Neural progenitor cell (in vitro differentiated cells): ENCODE measurements around the gene ADARB2. TPM values are rescaled to one million over a fixed set of nuclear protein-coding genes. Genes with fewer than 3 reads are reported as not detected.

Experiments
- DNase-seq: peaks from one replicate; pipeline ENCODE4 v3.0.0-alpha.2; 2016; ENCODE audit warnings: low spot score
- H2AFZ ChIP-seq: fragments of 200-600 bp; sonication (generic); replicated peaks from 2 replicates; pipeline ENCODE4 v1.6.1; 2016; ENCODE audit warnings: antibody characterized with exemption
- H3F3A ChIP-seq: fragments of 200-600 bp; sonication (generic); 2 replicates; pipeline ENCODE4 v1.6.1; 2016; ENCODE audit warnings: antibody characterized with exemption, low read depth
- H3K27ac ChIP-seq: fragments of 200-600 bp; sonication (generic); 2 replicates; pipeline ENCODE4 v1.5.1; 2016; ENCODE audit warnings: mild to moderate bottlenecking
- H3K27me3 ChIP-seq: fragments of 200-600 bp; sonication (generic); 2 replicates; pipeline ENCODE4 v1.6.1; 2016; ENCODE audit warnings: mild to moderate bottlenecking, moderate library complexity
- H3K36me3 ChIP-seq: fragments of 200-600 bp; sonication (generic); 2 replicates; pipeline ENCODE4 v1.5.1; 2016
- H3K4me1 ChIP-seq: fragments of 200-600 bp; sonication (generic); 2 replicates; pipeline ENCODE4 v1.6.1; 2016; ENCODE audit warnings: mixed run types
- H3K4me2 ChIP-seq: fragments of 200-600 bp; sonication (generic); 2 replicates; pipeline ENCODE4 v1.6.1; 2016
- H3K4me3 ChIP-seq: fragments of 200-600 bp; sonication (generic); 2 replicates; pipeline ENCODE4 v1.5.1; 2016
- H3K79me2 ChIP-seq: fragments of 200-600 bp; sonication (generic); 2 replicates; pipeline ENCODE4 v1.6.1; 2016; ENCODE audit warnings: low read depth
- H3K9ac ChIP-seq: fragments of 200-600 bp; sonication (generic); 2 replicates; pipeline ENCODE4 v1.6.1; 2016
- H3K9me3 ChIP-seq: fragments of 200-600 bp; sonication (generic); 2 replicates; pipeline ENCODE4 v1.5.1; 2016; ENCODE audit warnings: low read depth
- H4K20me1 ChIP-seq: fragments of 200-600 bp; sonication (generic); 2 replicates; pipeline ENCODE4 v1.6.1; 2016; ENCODE audit warnings: low read depth
- H3K27ac Mint-ChIP-seq: 3 replicates; pipeline ENCODE4 v1.8.0; 2021; ENCODE audit warnings: mixed read lengths
- H3K27me3 Mint-ChIP-seq: 2 replicates; pipeline ENCODE4 v1.8.0; 2022; ENCODE audit warnings: low read depth, mild to moderate bottlenecking, inconsistent platforms, moderate library complexity, mixed read lengths; ENCODE audit not compliant: insufficient read depth
- H3K36me3 Mint-ChIP-seq: 3 replicates; pipeline ENCODE4 v1.8.0; 2021; ENCODE audit warnings: mixed read lengths
- H3K4me1 Mint-ChIP-seq: 3 replicates; pipeline ENCODE4 v1.8.0; 2021; ENCODE audit warnings: mixed read lengths
- H3K4me3 Mint-ChIP-seq: 3 replicates; pipeline ENCODE4 v1.8.0; 2021; ENCODE audit warnings: mild to moderate bottlenecking, moderate library complexity, mixed read lengths
- H3K9me3 Mint-ChIP-seq: 3 replicates; pipeline ENCODE4 v1.8.0; 2020; ENCODE audit warnings: mixed read lengths
- CTCF ChIP-seq: fragments of 200-600 bp; sonication (generic); IDR thresholded peaks from 2 replicates; pipeline ENCODE4 v1.5.1; 2017; ENCODE audit warnings: antibody characterized with exemption, mild to moderate bottlenecking
- EZH2 ChIP-seq: fragments of 200-600 bp; sonication (generic); IDR thresholded peaks from 2 replicates; pipeline ENCODE4 v1.6.1; 2017; ENCODE audit warnings: antibody characterized with exemption, mild to moderate bottlenecking, moderate library complexity
- EZH2phosphoT487 ChIP-seq: fragments of 200-600 bp; sonication (generic); IDR thresholded peaks from 2 replicates; pipeline ENCODE4 v1.6.1; 2017; ENCODE audit warnings: antibody characterized with exemption
- total RNA-seq: library from RNA; depleted of rRNA; stranded (reverse); fragments of >200 nt; gene quantifications from 2 replicates; pipeline ENCODE4 v1.2.3, GENCODE V29; 2015; ENCODE audit warnings: low replicate concordance

The ADARB2 gene
- total RNA-seq, 1 donor from 2014 or later: not detected

- H3K4me3 ChIP-seq: no peak overlapping the region
- Mint-ChIP-seq H3K9me3 (peaks cover 10% of the 10 kb centered on the region), H3K4me3 (no peak overlapping the region), H3K36me3 (no peaks in the 10 kb centered on the region), H3K27me3 (peaks cover 5% of the 10 kb centered on the region), H3K27ac (no peak overlapping the region), H3K4me1 (peaks cover 13% of the 10 kb centered on the region)
- H3K27me3 ChIP-seq: no peaks in the 10 kb centered on the region
- H3K9me3 ChIP-seq: no peaks in the 10 kb centered on the region
- no peak for DNase-seq
- H3K9ac ChIP-seq: no peak overlapping the region
- TF ChIP-seq EZH2phosphoT487 (no peak), EZH2 (no peak), CTCF (no peak)
- no peak overlapping the region for H3K27ac ChIP-seq
- no peak overlapping the region for H2AFZ ChIP-seq
- no peaks in the 10 kb centered on the region for H3K36me3 ChIP-seq
- no peak overlapping the region for H3K4me2 ChIP-seq
- no peaks in the 10 kb centered on the region for H4K20me1 ChIP-seq
- no peaks in the 10 kb centered on the region for H3F3A ChIP-seq
- H3K79me2 ChIP-seq: no peaks in the 10 kb centered on the region
- H3K4me1 ChIP-seq: no peaks in the 10 kb centered on the region
Measured at GRCh38 chr10:1425879-1426278, 311.4 kb downstream of the ADARB2 start.

DNA sequence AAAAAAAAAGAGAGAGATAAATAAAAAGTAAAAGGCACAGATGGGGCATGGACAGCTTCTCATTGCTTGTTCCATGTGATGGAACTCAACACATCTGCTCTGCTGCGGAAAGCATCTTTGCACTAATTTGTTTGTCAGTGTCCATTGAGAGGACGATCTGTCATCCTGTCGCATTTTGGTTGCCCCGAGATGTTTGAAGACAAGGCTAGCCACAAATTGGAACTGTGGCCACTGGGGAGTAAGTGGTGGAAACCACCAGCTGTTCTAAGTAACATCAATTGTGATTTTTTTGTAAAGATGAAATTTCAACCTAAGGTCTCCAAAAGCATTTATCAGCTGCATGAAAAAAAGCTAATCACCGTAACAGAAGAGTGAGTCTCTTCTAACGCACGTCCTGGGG is 312.7 kb downstream of the ADARB2 start:
- H3K4me1 Mint-ChIP-seq: peaks cover 24% of the 10 kb centered on the region
- Histone ChIP-seq H3K27ac (no peak overlapping the region), H3K4me1 (no peaks in the 10 kb centered on the region), H3K79me2 (no peaks in the 10 kb centered on the region), H3K36me3 (no peaks in the 10 kb centered on the region), H3K9ac (no peak overlapping the region), H3K9me3 (no peaks in the 10 kb centered on the region), H3K4me2 (no peak overlapping the region), H3F3A (no peaks in the 10 kb centered on the region), H2AFZ (no peak overlapping the region), H3K4me3 (no peak overlapping the region), H4K20me1 (no peaks in the 10 kb centered on the region), H3K27me3 (peaks cover 9% of the 10 kb centered on the region)
- H3K9me3 Mint-ChIP-seq: no peaks in the 10 kb centered on the region
- DNase-seq: no peak
- H3K27me3 Mint-ChIP-seq: peaks cover 5% of the 10 kb centered on the region
- no peaks in the 10 kb centered on the region for H3K36me3 Mint-ChIP-seq
- H3K4me3 Mint-ChIP-seq: no peak overlapping the region
- TF ChIP-seq EZH2phosphoT487 (no peak), CTCF (no peak), EZH2 (no peak)
- H3K27ac Mint-ChIP-seq: no peak overlapping the region

DNA sequence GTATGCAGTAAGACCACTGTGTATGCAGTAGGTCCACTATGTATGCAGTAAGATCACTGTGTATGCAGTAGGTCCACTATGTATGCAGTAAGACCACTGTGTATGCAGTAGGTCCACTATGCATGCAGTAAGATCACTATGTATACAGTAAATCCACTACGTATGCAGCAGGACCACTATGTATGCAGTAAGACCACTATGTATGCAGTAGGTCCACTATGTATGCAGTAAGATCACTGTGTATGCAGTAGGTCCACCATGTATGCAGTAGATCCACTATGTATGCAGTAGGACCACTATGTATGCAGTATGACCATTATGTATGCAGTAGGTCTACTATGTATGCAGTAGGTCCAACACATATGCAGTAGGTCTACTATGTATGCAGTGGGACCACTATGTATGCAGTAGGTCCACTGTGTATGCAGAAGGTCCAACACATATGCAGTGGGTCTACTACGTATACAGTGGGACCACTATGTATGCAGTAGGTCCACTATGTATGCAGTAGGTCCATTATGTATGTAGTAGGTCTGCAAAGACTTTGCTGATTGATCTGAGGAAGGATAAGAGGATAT is 313.6 kb downstream of the ADARB2 start:
- no peaks in the 10 kb centered on the region for H3F3A ChIP-seq
- H3K4me3 Mint-ChIP-seq: no peak overlapping the region
- no peak overlapping the region for H3K27ac ChIP-seq
- no peaks in the 10 kb centered on the region for H3K36me3 Mint-ChIP-seq
- peaks cover 24% of the 10 kb centered on the region for H3K4me1 Mint-ChIP-seq
- H3K27me3 ChIP-seq: peaks cover 15% of the 10 kb centered on the region
- no peak overlapping the region for H3K4me3 ChIP-seq
- TF ChIP-seq CTCF: no peak
- TF ChIP-seq EZH2: no peak
- TF ChIP-seq EZH2phosphoT487: no peak
- H3K9me3 ChIP-seq: no peaks in the 10 kb centered on the region
- H4K20me1 ChIP-seq: no peaks in the 10 kb centered on the region
- H3K79me2 ChIP-seq: no peaks in the 10 kb centered on the region
- H3K36me3 ChIP-seq: no peaks in the 10 kb centered on the region
- H3K9me3 Mint-ChIP-seq: no peaks in the 10 kb centered on the region
- H3K27me3 Mint-ChIP-seq: peaks cover 5% of the 10 kb centered on the region
- no peak overlapping the region for H3K27ac Mint-ChIP-seq
- no peaks in the 10 kb centered on the region for H3K4me1 ChIP-seq
- H3K4me2 ChIP-seq: no peak overlapping the region
- H2AFZ ChIP-seq: no peak overlapping the region
- H3K9ac ChIP-seq: no peak overlapping the region
- no peak for DNase-seq
